ENCODE data around the gene CABP2.

GRCh38 chr11:67502328-67502979 is 20.8 kb downstream of the CABP2 start:
- no peak for TF ChIP-seq CTCF (conservative IDR thresholded peaks at IDR 0.05; ENCODE audit: low read depth, low read length)
- no peak for TF ChIP-seq EZH2phosphoT487 (IDR thresholded peaks at IDR 0.05; ENCODE audit: borderline replicate concordance, low read length)

All from PC-3 (cell line).